Measurements from ENCODE around the gene SLC5A5. TPM values are rescaled to one million over a fixed set of nuclear protein-coding genes. Genes with fewer than 3 reads are reported as not detected.

The SLC5A5 gene
- total and polyA plus RNA-seq, 10 of the 15 experiments (the other 5 are each of a cell fraction or from before 2014, with no cell fraction given) = 0.02 to 0.08 (median 0.05) TPM; not detected in 3

DNA sequence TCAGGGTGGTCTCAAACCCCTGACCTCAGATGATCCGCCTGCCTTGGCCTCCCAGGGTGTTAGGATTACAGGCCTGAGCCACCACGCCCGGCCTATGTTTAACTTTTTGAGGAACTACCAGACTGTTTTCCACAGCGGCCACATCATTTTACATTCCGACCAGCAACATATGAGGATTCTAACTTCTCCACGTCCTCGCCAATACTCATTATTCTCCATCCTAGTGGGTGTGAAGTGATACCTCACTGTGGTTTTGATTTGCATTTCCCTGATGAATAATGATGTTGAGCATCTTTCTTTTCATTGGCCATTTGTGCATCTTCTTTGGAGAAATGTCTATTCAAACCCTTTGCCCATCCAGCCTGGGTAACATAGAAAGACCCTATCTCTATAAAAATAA is 14.8 kb downstream of the SLC5A5 start (continued):
- TF ChIP-seq, protein P1, sequence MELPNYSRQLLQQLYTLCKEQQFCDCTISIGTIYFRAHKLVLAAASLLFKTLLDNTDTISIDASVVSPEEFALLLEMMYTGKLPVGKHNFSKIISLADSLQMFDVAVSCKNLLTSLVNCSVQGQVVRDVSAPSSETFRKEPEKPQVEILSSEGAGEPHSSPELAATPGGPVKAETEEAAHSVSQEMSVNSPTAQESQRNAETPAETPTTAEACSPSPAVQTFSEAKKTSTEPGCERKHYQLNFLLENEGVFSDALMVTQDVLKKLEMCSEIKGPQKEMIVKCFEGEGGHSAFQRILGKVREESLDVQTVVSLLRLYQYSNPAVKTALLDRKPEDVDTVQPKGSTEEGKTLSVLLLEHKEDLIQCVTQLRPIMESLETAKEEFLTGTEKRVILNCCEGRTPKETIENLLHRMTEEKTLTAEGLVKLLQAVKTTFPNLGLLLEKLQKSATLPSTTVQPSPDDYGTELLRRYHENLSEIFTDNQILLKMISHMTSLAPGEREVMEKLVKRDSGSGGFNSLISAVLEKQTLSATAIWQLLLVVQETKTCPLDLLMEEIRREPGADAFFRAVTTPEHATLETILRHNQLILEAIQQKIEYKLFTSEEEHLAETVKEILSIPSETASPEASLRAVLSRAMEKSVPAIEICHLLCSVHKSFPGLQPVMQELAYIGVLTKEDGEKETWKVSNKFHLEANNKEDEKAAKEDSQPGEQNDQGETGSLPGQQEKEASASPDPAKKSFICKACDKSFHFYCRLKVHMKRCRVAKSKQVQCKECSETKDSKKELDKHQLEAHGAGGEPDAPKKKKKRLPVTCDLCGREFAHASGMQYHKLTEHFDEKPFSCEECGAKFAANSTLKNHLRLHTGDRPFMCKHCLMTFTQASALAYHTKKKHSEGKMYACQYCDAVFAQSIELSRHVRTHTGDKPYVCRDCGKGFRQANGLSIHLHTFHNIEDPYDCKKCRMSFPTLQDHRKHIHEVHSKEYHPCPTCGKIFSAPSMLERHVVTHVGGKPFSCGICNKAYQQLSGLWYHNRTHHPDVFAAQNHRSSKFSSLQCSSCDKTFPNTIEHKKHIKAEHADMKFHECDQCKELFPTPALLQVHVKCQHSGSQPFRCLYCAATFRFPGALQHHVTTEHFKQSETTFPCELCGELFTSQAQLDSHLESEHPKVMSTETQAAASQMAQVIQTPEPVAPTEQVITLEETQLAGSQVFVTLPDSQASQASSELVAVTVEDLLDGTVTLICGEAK (IDR thresholded peaks at IDR 0.05; ENCODE audit: borderline replicate concordance) = no peak
- TF ChIP-seq JUNB (IDR thresholded peaks at IDR 0.05) (no peak), ZNF207 (IDR thresholded peaks at IDR 0.05; ENCODE audit: borderline replicate concordance) (no peak), ZNF24 (IDR thresholded peaks at IDR 0.05) (no peak), EED (IDR thresholded peaks at IDR 0.05; ENCODE audit: low read depth) (0 out of 2 replicates have a peak, but pooled peaks have one; percentile 31), MXI1 (IDR thresholded peaks at IDR 0.05; ENCODE audit: low read depth, low read length) (no peak), HDAC2 (IDR thresholded peaks at IDR 0.05) (no peak), SMARCA5 (IDR thresholded peaks at IDR 0.05) (no peak), PAX5 (IDR thresholded peaks at IDR 0.05; ENCODE audit: borderline replicate concordance, low read depth, low read length) (no peak), PML (IDR thresholded peaks at IDR 0.05; ENCODE audit: low read length) (no peak), SRF (IDR thresholded peaks at IDR 0.05; ENCODE audit: low read depth in 2 of 2, low read length in 2 of 2) (no peak), CHD4 (IDR thresholded peaks at IDR 0.05) (no peak), CHD1 (IDR thresholded peaks at IDR 0.05; ENCODE audit: low read depth, low read length) (no peak), MLLT1 (IDR thresholded peaks at IDR 0.05) (peak; percentile 42; the same call in 1 of the 2 replicates), CREM (IDR thresholded peaks at IDR 0.05; ENCODE audit: low read depth) (no peak), RAD51 (IDR thresholded peaks at IDR 0.05) (no peak), CEBPB (IDR thresholded peaks at IDR 0.05; ENCODE audit: borderline replicate concordance in 1 of 2, low read depth in 2 of 2, low read length in 2 of 2) (no peak), CBX5 (IDR thresholded peaks at IDR 0.05; ENCODE audit: low read depth) (no peak), YY1 (IDR thresholded peaks at IDR 0.05; ENCODE audit: low read depth, low read length) (no peak), SP1 (IDR thresholded peaks at IDR 0.05; ENCODE audit: low read depth, low read length) (no peak), YBX1 (IDR thresholded peaks at IDR 0.05) (no peak), ZNF274 (IDR thresholded peaks at IDR 0.05; ENCODE audit: insufficient read depth, insufficient read length) (no peak), POLR2AphosphoS5 (IDR thresholded peaks at IDR 0.05; ENCODE audit: low read length) (no peak)
- TF ChIP-seq, protein P2, sequence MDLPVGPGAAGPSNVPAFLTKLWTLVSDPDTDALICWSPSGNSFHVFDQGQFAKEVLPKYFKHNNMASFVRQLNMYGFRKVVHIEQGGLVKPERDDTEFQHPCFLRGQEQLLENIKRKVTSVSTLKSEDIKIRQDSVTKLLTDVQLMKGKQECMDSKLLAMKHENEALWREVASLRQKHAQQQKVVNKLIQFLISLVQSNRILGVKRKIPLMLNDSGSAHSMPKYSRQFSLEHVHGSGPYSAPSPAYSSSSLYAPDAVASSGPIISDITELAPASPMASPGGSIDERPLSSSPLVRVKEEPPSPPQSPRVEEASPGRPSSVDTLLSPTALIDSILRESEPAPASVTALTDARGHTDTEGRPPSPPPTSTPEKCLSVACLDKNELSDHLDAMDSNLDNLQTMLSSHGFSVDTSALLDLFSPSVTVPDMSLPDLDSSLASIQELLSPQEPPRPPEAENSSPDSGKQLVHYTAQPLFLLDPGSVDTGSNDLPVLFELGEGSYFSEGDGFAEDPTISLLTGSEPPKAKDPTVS (IDR thresholded peaks at IDR 0.05; ENCODE audit: low read depth, low read length) = no peak
- TF ChIP-seq, protein P3, sequence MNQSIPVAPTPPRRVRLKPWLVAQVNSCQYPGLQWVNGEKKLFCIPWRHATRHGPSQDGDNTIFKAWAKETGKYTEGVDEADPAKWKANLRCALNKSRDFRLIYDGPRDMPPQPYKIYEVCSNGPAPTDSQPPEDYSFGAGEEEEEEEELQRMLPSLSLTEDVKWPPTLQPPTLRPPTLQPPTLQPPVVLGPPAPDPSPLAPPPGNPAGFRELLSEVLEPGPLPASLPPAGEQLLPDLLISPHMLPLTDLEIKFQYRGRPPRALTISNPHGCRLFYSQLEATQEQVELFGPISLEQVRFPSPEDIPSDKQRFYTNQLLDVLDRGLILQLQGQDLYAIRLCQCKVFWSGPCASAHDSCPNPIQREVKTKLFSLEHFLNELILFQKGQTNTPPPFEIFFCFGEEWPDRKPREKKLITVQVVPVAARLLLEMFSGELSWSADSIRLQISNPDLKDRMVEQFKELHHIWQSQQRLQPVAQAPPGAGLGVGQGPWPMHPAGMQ (IDR thresholded peaks at IDR 0.05; ENCODE audit: borderline replicate concordance) = no peak
